ENCODE measurements around the gene RIPOR3.

RIPOR3 gene

GRCh38 chr20:50613438-50614169, 77.7 kb downstream of the RIPOR3 start:
- Histone ChIP-seq H3K4me3 (ENCODE audit: low read depth in 1 of 2, low read length in 2 of 2) (no peak overlapping the region), H3K27ac (ENCODE audit: low read depth, low read length) (no peak overlapping the region), H3K9me3 (ENCODE audit: low read length) (no peaks in the 10 kb centered on the region), H3K36me3 (ENCODE audit: insufficient read depth, low read length) (peaks cover 4% of the 10 kb centered on the region), H3K9ac (ENCODE audit: low read length) (no peak overlapping the region), H3K27me3 (ENCODE audit: control insufficient read depth in 1 of 2, insufficient read depth in 2 of 2, low read length in 2 of 2) (no peaks in the 10 kb centered on the region), H3K4me1 (ENCODE audit: insufficient read depth, low read length) (no peaks in the 10 kb centered on the region)

GRCh38 chr20:50611128-50611810, 80.1 kb downstream of the RIPOR3 start:
- Histone ChIP-seq H3K27ac (ENCODE audit: low read depth, low read length) (no peak overlapping the region), H3K9ac (ENCODE audit: low read length) (no peak overlapping the region), H3K27me3 (ENCODE audit: control insufficient read depth in 1 of 2, insufficient read depth in 2 of 2, low read length in 2 of 2) (no peaks in the 10 kb centered on the region), H3K9me3 (ENCODE audit: low read length) (no peaks in the 10 kb centered on the region), H3K4me1 (ENCODE audit: insufficient read depth, low read length) (no peaks in the 10 kb centered on the region), H3K4me3 (ENCODE audit: low read depth in 1 of 2, low read length in 2 of 2) (no peak overlapping the region), H3K36me3 (ENCODE audit: insufficient read depth, low read length) (no peaks in the 10 kb centered on the region)

DNA sequence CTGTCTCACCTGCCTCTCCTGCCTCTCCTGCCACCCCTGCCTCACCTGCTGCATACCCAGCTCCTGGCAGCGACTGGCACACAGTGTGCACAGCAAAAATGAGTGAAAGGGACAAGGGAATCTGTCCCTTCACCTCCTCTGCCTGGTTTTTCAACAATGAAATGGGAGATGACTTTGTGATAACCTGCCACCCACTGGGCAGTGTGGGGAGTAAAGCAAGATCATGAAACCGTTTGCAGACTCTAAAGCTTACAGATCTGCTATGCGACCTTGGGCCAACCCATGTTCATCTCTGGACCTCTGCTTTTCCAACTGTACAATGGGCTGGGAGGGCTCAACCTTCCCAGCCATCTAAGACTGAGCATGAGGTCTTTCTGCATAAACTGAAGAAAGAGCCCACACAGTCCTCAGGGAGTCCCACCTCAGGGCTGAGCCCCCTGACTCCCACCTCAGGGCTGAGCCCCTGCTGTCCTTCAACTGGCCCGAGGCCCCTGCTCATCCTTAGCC, 81.1 kb downstream of the RIPOR3 start:
- H3K4me3 ChIP-seq (ENCODE audit: low read depth in 1 of 2, low read length in 2 of 2), result no peak overlapping the region
- no peaks in the 10 kb centered on the region for H3K36me3 ChIP-seq (ENCODE audit: insufficient read depth, low read length)
- H3K27me3 ChIP-seq (ENCODE audit: control insufficient read depth in 1 of 2, insufficient read depth in 2 of 2, low read length in 2 of 2), result no peaks in the 10 kb centered on the region

DNA sequence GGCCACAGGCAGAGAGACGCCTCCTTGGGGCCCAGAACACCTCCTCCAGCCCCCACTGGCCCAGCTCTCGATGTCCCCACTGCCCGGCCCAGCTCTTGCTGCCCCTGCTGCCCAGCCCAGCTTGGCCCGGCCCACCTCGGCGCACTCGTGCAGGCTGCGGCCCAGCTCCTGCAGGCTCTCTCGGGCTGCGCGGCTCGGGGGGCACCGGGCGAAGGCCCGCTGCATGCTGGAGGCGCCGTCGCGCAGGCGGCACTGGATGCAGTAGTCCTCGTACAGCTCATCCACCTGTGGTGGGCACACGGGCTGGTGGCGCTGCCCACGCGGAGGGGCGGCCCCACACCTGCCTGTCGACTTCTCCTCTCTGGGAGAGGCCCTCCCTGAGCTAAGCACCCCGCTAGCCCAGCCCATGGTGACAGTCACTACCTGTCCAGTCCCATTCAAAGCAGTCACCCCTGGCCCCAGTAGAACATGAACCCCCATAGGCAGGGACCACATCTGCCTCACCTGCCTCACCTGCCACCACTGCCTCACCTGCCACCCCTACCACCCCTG, 81.8 kb downstream of the RIPOR3 start:
- no peaks in the 10 kb centered on the region for H3K36me3 ChIP-seq (ENCODE audit: insufficient read depth, low read length)
- no peaks in the 10 kb centered on the region for H3K4me1 ChIP-seq (ENCODE audit: insufficient read depth, low read length)
- no peak overlapping the region for H3K9ac ChIP-seq (ENCODE audit: low read length)
- H3K27ac ChIP-seq (ENCODE audit: low read depth, low read length), result no peak overlapping the region
- H3K4me3 ChIP-seq (ENCODE audit: low read depth in 1 of 2, low read length in 2 of 2), result no peak overlapping the region
- no peaks in the 10 kb centered on the region for H3K9me3 ChIP-seq (ENCODE audit: low read length)
- H3K27me3 ChIP-seq (ENCODE audit: control insufficient read depth in 1 of 2, insufficient read depth in 2 of 2, low read length in 2 of 2), result no peaks in the 10 kb centered on the region

More for the DNA sequence above, 81.1 kb downstream of the RIPOR3 start:
- H3K9ac ChIP-seq (ENCODE audit: low read length), result no peak overlapping the region
- no peak overlapping the region for H3K27ac ChIP-seq (ENCODE audit: low read depth, low read length)
- H3K9me3 ChIP-seq (ENCODE audit: low read length), result no peaks in the 10 kb centered on the region
- H3K4me1 ChIP-seq (ENCODE audit: insufficient read depth, low read length), result no peaks in the 10 kb centered on the region

DNA sequence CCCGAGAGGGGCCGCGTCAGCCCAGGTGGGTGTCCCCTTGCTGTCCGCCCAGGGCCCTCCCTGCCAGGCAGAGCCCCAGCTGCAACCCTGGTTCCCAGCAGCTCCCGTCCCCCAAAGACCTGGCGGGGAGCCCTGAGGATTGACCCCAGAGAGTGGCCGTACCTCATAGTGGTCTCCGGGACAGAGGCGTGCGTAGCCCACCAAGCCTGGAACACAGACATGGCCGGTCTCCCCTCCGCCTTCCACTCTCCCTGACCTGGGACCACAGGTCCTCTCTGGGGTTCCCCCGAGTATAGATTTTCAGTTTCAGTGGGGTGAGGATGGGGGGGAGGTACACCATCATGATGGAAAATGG, 82.6 kb downstream of the RIPOR3 start:
- Histone ChIP-seq H3K36me3 (ENCODE audit: insufficient read depth, low read length) (no peaks in the 10 kb centered on the region), H3K27ac (ENCODE audit: low read depth, low read length) (no peak overlapping the region), H3K4me1 (ENCODE audit: insufficient read depth, low read length) (no peaks in the 10 kb centered on the region), H3K4me3 (ENCODE audit: low read depth in 1 of 2, low read length in 2 of 2) (no peak overlapping the region), H3K27me3 (ENCODE audit: control insufficient read depth in 1 of 2, insufficient read depth in 2 of 2, low read length in 2 of 2) (no peaks in the 10 kb centered on the region), H3K9me3 (ENCODE audit: low read length) (no peaks in the 10 kb centered on the region), H3K9ac (ENCODE audit: low read length) (no peak overlapping the region)

- H3K9ac ChIP-seq (ENCODE audit: low read length), result no peak overlapping the region
- no peak overlapping the region for H3K4me3 ChIP-seq (ENCODE audit: low read depth in 1 of 2, low read length in 2 of 2)
- no peaks in the 10 kb centered on the region for H3K9me3 ChIP-seq (ENCODE audit: low read length)
- H3K4me1 ChIP-seq (ENCODE audit: insufficient read depth, low read length), result no peaks in the 10 kb centered on the region
- H3K27me3 ChIP-seq (ENCODE audit: control insufficient read depth in 1 of 2, insufficient read depth in 2 of 2, low read length in 2 of 2), result no peaks in the 10 kb centered on the region
- no peak overlapping the region for H3K27ac ChIP-seq (ENCODE audit: low read depth, low read length)
- no peaks in the 10 kb centered on the region for H3K36me3 ChIP-seq (ENCODE audit: insufficient read depth, low read length)
These were observed 83.2 kb downstream of the RIPOR3 start for GRCh38 chr20:50607850-50608749.

DNA sequence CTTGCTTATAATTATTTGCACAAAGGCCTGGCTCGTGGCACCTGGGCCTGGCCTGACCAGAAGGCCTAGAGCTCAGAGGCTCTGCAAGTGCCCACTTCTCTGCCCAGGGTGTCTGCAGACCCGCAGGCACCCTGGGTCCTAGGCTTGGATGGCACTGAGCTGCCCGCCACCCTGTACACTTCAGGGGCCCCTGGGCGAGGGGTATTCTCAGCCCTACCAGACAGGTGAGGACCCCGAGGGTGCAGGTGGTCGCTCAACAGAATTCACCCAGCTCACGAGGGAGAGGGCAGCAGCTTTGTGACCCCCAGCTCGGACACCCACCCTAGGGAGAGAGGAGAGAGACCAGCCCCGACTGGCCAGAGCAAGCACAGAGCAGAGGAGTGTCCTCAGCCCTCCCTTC, 83.9 kb downstream of the RIPOR3 start:
- Histone ChIP-seq H3K4me1 (ENCODE audit: insufficient read depth, low read length) (no peaks in the 10 kb centered on the region), H3K27ac (ENCODE audit: low read depth, low read length) (no peak overlapping the region), H3K27me3 (ENCODE audit: control insufficient read depth in 1 of 2, insufficient read depth in 2 of 2, low read length in 2 of 2) (no peaks in the 10 kb centered on the region), H3K9ac (ENCODE audit: low read length) (no peak overlapping the region), H3K4me3 (ENCODE audit: low read depth in 1 of 2, low read length in 2 of 2) (no peak overlapping the region), H3K36me3 (ENCODE audit: insufficient read depth, low read length) (no peaks in the 10 kb centered on the region), H3K9me3 (ENCODE audit: low read length) (no peaks in the 10 kb centered on the region)

- H3K36me3 ChIP-seq (ENCODE audit: insufficient read depth, low read length), result no peaks in the 10 kb centered on the region
- no peaks in the 10 kb centered on the region for H3K9me3 ChIP-seq (ENCODE audit: low read length)
- H3K9ac ChIP-seq (ENCODE audit: low read length), result no peak overlapping the region
- H3K4me3 ChIP-seq (ENCODE audit: low read depth in 1 of 2, low read length in 2 of 2), result no peak overlapping the region
- no peaks in the 10 kb centered on the region for H3K4me1 ChIP-seq (ENCODE audit: insufficient read depth, low read length)
- no peaks in the 10 kb centered on the region for H3K27me3 ChIP-seq (ENCODE audit: control insufficient read depth in 1 of 2, insufficient read depth in 2 of 2, low read length in 2 of 2)
- H3K27ac ChIP-seq (ENCODE audit: low read depth, low read length), result no peak overlapping the region
These were observed 86.2 kb downstream of the RIPOR3 start for GRCh38 chr20:50605136-50605535.

DNA sequence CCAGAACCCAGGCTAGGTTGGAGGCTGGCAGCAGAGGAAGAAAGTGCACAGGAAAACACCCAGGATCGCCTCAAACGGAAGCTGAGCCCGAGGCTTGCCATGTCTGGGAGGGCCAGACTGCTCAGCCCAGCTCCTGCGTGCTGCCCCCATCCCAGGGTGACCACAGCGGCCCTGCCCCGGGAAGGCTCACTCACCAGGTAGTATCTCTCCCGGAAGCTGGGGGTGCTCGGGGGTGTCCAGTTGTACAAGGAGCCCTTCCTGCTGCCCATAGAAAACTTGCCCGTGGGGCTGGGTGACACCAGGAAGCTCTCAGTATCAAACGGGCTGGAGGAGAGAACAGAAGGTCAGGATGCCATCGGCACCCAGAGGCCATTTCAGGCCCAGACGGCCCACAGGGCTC, 86.9 kb downstream of the RIPOR3 start:
- H3K4me3 ChIP-seq (ENCODE audit: low read depth in 1 of 2, low read length in 2 of 2), result no peak overlapping the region
- peaks cover 0 to under 1% of the 10 kb centered on the region in 2 donors for H3K27me3 ChIP-seq (ENCODE audit: control insufficient read depth in 1 of 2, insufficient read depth in 2 of 2, low read length in 2 of 2)
- no peaks in the 10 kb centered on the region for H3K36me3 ChIP-seq (ENCODE audit: insufficient read depth, low read length)
- no peaks in the 10 kb centered on the region for H3K9me3 ChIP-seq (ENCODE audit: low read length)
- no peak overlapping the region for H3K27ac ChIP-seq (ENCODE audit: low read depth, low read length)
- H3K9ac ChIP-seq (ENCODE audit: low read length), result no peak overlapping the region
- no peaks in the 10 kb centered on the region for H3K4me1 ChIP-seq (ENCODE audit: insufficient read depth, low read length)

GRCh38 chr20:50602432-50603088, 88.8 kb downstream of the RIPOR3 start:
- Histone ChIP-seq H3K4me3 (ENCODE audit: low read depth in 1 of 2, low read length in 2 of 2) (no peak overlapping the region), H3K36me3 (ENCODE audit: insufficient read depth, low read length) (no peaks in the 10 kb centered on the region), H3K4me1 (ENCODE audit: insufficient read depth, low read length) (no peaks in the 10 kb centered on the region), H3K27ac (ENCODE audit: low read depth, low read length) (no peak overlapping the region), H3K9ac (ENCODE audit: low read length) (no peak overlapping the region), H3K9me3 (ENCODE audit: low read length) (no peaks in the 10 kb centered on the region), H3K27me3 (ENCODE audit: control insufficient read depth in 1 of 2, insufficient read depth in 2 of 2, low read length in 2 of 2) (peaks cover 4 to 9% of the 10 kb centered on the region in 2 donors)
